ENCODE data around the gene MTRF1.

DNA sequence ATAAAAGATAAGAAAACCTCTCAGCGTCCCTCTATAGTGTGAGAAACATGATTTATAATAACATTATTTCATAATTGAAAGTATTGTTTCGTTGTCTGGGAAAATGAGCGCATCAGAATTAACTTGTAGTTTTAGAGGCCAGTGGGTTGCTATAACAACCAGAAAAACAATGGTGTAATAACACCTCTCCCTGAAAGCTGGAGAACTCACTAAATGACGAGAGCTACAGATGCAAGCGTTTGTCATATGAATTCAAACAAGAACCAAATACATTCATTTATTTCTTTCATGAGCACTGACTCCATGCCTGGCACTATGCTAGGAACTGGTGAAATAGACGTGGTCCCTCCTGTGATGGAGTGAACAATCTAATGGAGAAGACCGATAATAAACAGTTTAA lies 85.3 kb downstream of the MTRF1 start:
- TF ChIP-seq POLR2AphosphoS5 (IDR thresholded peaks at IDR 0.05; ENCODE audit: low read depth, low read length), result no peak
- no peak for TF ChIP-seq SIN3A (IDR thresholded peaks at IDR 0.05; ENCODE audit: borderline replicate concordance, insufficient read depth, low read depth, low read length)
- TF ChIP-seq, protein P1, sequence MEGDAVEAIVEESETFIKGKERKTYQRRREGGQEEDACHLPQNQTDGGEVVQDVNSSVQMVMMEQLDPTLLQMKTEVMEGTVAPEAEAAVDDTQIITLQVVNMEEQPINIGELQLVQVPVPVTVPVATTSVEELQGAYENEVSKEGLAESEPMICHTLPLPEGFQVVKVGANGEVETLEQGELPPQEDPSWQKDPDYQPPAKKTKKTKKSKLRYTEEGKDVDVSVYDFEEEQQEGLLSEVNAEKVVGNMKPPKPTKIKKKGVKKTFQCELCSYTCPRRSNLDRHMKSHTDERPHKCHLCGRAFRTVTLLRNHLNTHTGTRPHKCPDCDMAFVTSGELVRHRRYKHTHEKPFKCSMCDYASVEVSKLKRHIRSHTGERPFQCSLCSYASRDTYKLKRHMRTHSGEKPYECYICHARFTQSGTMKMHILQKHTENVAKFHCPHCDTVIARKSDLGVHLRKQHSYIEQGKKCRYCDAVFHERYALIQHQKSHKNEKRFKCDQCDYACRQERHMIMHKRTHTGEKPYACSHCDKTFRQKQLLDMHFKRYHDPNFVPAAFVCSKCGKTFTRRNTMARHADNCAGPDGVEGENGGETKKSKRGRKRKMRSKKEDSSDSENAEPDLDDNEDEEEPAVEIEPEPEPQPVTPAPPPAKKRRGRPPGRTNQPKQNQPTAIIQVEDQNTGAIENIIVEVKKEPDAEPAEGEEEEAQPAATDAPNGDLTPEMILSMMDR (IDR thresholded peaks at IDR 0.05), result no peak
- no peak for TF ChIP-seq REST (IDR thresholded peaks at IDR 0.05; ENCODE audit: insufficient read depth in 1 of 2, low read depth in 2 of 2, low read length in 1 of 2)
- TF ChIP-seq TCF7L2 (IDR thresholded peaks at IDR 0.05; ENCODE audit: low read depth, low read length), result no peak

All from Panc1 (cell line).